BE2C (cell line): ENCODE data around the gene MED25.

Experiments
- DNase-seq: peaks from one replicate; pipeline ENCODE4 v3.0.0-alpha.2; 2020
- H3K27me3 ChIP-seq: fragments of 250-450 bp; sonication (Bioruptor Pico); 2 replicates; pipeline ENCODE4 v1.5.1; 2020; ENCODE audit warnings: mild to moderate bottlenecking
- H3K36me3 ChIP-seq: fragments of 250-450 bp; sonication (Bioruptor Pico); 2 replicates; pipeline ENCODE4 v1.5.1; 2020; ENCODE audit warnings: mild to moderate bottlenecking
- H3K4me1 ChIP-seq: fragments of 250-450 bp; sonication (Bioruptor Pico); 2 replicates; pipeline ENCODE4 v1.5.1; 2020
- H3K4me3 ChIP-seq: 2 replicates; pipeline ENCODE4 v1.5.1; 2011; ENCODE audit warnings: low read depth, low read length
- H3K9me3 ChIP-seq: fragments of 250-450 bp; sonication (Bioruptor Pico); 2 replicates; pipeline ENCODE4 v1.5.1; 2020
- CTCF ChIP-seq: IDR thresholded peaks from 2 replicates; pipeline ENCODE4 v1.5.1; 2012; ENCODE audit warnings: mild to moderate bottlenecking, low read depth, low read length

The MED25 gene

GRCh38 chr19:49782515-49782914, 35.6 kb upstream of the MED25 start:
- H3K36me3 ChIP-seq: peaks cover 8% of the 10 kb centered on the region
- DNase-seq: no peak
- no peaks in the 10 kb centered on the region for H3K27me3 ChIP-seq
- TF ChIP-seq CTCF: no peak
- no peaks in the 10 kb centered on the region for H3K4me1 ChIP-seq
- H3K9me3 ChIP-seq: no peaks in the 10 kb centered on the region
- H3K4me3 ChIP-seq: no peak overlapping the region

GRCh38 chr19:49786376-49786820, 31.7 kb upstream of the MED25 start:
- no peak overlapping the region for H3K4me3 ChIP-seq
- H3K4me1 ChIP-seq: no peaks in the 10 kb centered on the region
- H3K36me3 ChIP-seq: peaks cover 8% of the 10 kb centered on the region
- TF ChIP-seq CTCF: no peak
- H3K27me3 ChIP-seq: no peaks in the 10 kb centered on the region
- DNase-seq: no peak
- no peaks in the 10 kb centered on the region for H3K9me3 ChIP-seq

GRCh38 chr19:49787746-49788145, 30.3 kb upstream of the MED25 start:
- Histone ChIP-seq H3K4me1 (no peaks in the 10 kb centered on the region), H3K9me3 (no peaks in the 10 kb centered on the region), H3K4me3 (no peak overlapping the region), H3K27me3 (no peaks in the 10 kb centered on the region), H3K36me3 (peaks cover 5% of the 10 kb centered on the region)
- TF ChIP-seq CTCF: no peak
- no peak for DNase-seq

- Histone ChIP-seq H3K4me1 (no peaks in the 10 kb centered on the region), H3K9me3 (no peaks in the 10 kb centered on the region), H3K4me3 (no peak overlapping the region), H3K27me3 (no peaks in the 10 kb centered on the region), H3K36me3 (no peaks in the 10 kb centered on the region; the same call in 1 of the 2 replicates)
- no peak for DNase-seq
- no peak for TF ChIP-seq CTCF
These were observed 29.2 kb upstream of the MED25 start for GRCh38 chr19:49788857-49789256.

- H3K9me3 ChIP-seq: no peaks in the 10 kb centered on the region
- DNase-seq: no peak
- peaks cover 7% of the 10 kb centered on the region for H3K36me3 ChIP-seq
- H3K4me3 ChIP-seq: no peak overlapping the region
- no peak for TF ChIP-seq CTCF
- H3K4me1 ChIP-seq: no peaks in the 10 kb centered on the region
- H3K27me3 ChIP-seq: no peaks in the 10 kb centered on the region
These were observed 27.2 kb upstream of the MED25 start for GRCh38 chr19:49790866-49791265.

- no peaks in the 10 kb centered on the region for H3K9me3 ChIP-seq
- peaks cover 14% of the 10 kb centered on the region for H3K36me3 ChIP-seq
- DNase-seq: no peak
- TF ChIP-seq CTCF: no peak
- H3K27me3 ChIP-seq: no peaks in the 10 kb centered on the region
- H3K4me1 ChIP-seq: no peaks in the 10 kb centered on the region
- no peak overlapping the region for H3K4me3 ChIP-seq
These were observed 26.2 kb upstream of the MED25 start for GRCh38 chr19:49791776-49792445.
